ENCODE measurements around the gene NUP42.

The NUP42 gene

DNA sequence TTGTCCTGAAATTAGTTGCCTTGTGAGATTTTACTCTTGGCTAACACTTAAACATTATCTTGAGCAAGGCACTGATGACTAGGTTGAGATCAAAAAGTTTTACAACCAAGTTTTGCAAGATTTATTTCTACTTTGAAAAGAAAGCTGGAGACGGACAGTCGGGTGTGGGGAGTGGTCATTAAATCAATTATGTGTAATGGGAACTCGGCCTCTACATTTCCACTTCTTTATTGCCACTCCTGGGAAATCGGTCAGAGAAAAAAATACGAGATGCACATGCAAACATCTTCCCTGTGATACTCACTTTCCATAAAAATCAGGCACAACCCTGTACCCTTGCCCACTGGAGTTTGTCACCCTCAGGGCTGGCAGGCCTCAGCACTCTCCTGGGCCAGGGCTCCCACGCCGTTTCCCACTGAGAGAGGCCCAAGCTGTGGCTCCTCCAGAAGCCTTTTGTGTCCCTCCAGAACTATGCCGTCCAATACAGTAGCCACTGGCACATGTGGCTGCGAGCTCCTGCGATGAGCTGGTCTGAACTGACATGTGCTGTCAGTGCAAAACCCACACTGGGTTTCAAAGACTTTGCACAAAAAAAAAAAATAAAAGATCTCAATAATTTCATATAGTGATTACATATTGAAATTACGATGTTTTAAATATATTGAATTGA lies 57.3 kb downstream of the NUP42 start:
- DNase-seq = no peak

DNA sequence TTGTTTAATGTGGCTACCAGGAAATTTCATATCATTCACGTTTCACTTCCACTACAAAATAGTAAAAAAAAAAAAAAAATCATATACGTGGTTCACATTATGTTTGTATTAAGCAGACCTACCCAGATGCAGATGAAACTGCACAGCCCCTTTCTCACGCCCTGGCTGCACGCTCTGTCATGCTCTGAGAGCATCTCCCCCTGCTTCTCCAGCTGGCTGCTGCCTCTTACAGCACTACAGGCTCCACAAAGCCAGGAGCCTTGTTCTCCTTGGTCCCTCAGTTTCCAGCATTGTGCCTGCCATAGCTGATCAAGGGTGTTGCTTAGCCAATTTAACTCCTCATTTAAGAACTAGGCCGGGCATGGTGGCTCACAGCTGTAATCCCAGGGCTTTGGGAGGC lies 57.9 kb downstream of the NUP42 start:
- DNase-seq = no peak

DNA sequence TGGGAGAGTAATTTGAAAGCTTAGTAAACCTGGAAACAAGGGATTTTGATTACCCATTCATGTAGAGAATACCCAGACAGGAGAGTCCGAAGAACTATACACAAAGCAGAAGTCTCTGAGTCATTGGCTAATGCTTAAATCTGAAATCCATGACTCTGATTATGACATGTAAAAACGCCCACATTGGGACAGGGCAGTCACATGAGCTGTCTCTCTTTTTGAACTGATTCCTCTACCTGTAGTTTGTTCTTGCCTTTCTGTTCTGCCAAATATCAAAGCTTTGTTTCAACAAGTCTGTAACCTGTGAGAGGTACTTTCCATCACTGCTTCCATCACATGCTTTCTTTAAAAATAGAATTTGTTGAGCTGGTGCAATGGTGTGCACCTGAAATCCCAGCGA lies 60.5 kb downstream of the NUP42 start:
- DNase-seq = no peak

- no peak for DNase-seq
Measured at GRCh38 chr7:23242935-23243334, 61.1 kb downstream of the NUP42 start.

DNA sequence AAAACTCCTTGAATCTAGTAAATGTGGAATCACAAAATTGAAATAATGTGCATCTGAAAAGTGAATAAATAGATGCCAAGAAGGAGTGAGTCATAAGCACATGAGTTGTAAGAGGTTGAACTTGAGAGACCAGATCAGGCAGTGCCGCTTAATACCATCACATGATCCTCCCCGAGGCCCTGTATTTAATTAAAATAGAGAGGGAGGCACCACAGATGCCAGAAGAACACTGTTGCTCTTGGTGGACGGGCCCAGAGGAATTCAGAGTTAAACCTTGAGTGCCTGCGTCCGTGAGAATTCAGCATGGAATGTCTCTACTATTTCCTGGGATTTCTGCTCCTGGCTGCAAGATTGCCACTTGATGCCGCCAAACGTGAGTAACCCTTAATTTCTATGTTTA lies 64.7 kb downstream of the NUP42 start, which contains the start of gene GPNMB:
GPNMB (plus strand) TSS at position 221 of the 400 bp plus-strand sequence; CDS start at position 304, 83 bp downstream.
- no peak for DNase-seq

DNA sequence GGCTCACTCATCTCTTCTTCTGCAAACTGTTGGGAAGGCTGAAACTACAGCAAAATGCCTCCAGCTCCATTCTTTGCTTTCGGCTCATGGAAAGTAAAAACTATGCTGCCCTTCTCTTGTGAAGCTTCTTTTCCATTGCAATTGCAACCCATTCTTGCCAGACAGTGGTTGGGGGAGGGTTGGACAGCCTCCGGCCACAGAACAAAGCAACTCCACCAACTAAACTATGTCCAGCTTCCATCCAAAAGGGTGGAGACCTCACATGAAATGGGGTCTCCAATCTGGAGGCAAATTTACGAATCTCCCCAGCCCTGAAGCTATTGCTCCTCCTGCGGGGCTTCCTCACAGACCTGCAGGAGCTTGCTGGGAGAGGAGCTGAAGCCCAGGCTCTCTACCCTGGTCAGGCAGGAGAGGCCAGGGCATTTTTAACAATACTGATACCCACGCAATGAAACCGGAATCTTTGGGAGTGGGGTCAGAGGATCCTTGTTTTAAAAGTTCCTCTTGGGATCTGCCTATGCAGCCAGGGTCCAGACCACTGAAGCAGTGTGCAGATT lies 65.3 kb downstream of the NUP42 start:
- no peak for DNase-seq

GRCh38 chr7:23247603-23248335 lies 65.9 kb downstream of the NUP42 start:
- DNase-seq = no peak

DNA sequence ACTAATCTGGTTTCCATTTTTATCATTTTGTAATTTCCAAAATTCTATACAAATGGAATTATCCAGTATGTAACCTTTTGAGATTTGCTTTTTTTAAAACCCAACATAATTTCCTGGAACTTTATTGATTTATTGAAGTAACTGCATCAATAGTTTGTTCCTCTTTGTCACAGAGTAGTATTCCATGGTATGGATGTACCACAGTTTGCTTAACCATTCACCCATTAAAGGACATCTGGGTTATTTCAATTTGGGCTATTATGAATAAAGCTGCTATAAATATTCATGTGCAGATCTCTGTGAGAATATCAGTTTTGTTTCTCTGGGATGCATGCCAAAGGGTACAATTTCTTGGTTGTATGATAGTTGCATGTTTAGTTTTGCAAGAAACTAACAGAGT lies 67.6 kb downstream of the NUP42 start:
- no peak for DNase-seq
